DOHH2 (cell line): ENCODE data around the gene ERI2.

Experiments
- EZH2phosphoT487 ChIP-seq: fragments of 200-600 bp; sonication (generic); IDR thresholded peaks from 2 replicates; pipeline ENCODE4 v1.6.1; 2017; ENCODE audit warnings: borderline replicate concordance, mild to moderate bottlenecking, antibody characterized with exemption, low read length, moderate library complexity, mixed read lengths
- TF ChIP-seq, protein P1 (sequence below): fragments of 200-600 bp; sonication (generic); IDR thresholded peaks from one replicate; pipeline ENCODE4 v1.5.1; 2014; ENCODE audit warnings: antibody characterized with exemption, mild to moderate bottlenecking, low read depth, low read length; ENCODE audit not compliant: poor library complexity, severe bottlenecking

DNA sequence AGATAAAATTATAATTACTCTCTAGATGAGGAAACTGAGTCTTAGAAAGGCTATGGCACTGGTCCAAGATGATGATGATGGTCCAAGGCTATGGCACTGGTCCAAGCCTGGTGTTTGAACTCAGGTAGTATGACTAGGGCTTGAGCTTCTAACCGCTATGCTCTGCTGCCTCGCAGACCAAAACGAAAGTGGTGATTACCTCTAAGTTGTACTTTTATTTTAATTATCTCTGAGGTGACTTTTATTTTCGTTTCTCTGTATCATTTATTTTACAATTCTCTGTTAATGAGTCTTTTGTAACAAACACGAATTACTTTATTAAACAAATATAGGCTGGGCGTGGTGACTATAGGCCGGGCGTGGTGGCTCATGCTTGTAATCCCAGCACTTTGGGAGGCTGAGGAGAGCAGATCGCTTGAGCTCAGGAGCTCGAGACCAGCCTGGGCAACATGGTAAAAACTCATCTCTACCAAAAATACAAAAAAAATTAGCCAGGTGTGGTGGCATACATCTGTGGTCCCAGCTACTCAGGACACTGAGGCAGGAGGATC, 5.7 kb upstream of the ERI2 start:
- TF ChIP-seq, protein P1, sequence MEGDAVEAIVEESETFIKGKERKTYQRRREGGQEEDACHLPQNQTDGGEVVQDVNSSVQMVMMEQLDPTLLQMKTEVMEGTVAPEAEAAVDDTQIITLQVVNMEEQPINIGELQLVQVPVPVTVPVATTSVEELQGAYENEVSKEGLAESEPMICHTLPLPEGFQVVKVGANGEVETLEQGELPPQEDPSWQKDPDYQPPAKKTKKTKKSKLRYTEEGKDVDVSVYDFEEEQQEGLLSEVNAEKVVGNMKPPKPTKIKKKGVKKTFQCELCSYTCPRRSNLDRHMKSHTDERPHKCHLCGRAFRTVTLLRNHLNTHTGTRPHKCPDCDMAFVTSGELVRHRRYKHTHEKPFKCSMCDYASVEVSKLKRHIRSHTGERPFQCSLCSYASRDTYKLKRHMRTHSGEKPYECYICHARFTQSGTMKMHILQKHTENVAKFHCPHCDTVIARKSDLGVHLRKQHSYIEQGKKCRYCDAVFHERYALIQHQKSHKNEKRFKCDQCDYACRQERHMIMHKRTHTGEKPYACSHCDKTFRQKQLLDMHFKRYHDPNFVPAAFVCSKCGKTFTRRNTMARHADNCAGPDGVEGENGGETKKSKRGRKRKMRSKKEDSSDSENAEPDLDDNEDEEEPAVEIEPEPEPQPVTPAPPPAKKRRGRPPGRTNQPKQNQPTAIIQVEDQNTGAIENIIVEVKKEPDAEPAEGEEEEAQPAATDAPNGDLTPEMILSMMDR, result no peak
- TF ChIP-seq EZH2phosphoT487, result no peak
